Limb (tissue), 2 donors: Measurements from ENCODE around the gene ART3.
A peak's percentile ranks its signal among the peaks of the same experiment; 100 is the strongest.

Source experiments
- DNase-seq, 2 donors: peaks; one replicate each; pipeline ENCODE4 v3.0.0-alpha.2; 2016; ENCODE audit errors: extremely low spot score in 2 of 2

ART3 gene

DNA sequence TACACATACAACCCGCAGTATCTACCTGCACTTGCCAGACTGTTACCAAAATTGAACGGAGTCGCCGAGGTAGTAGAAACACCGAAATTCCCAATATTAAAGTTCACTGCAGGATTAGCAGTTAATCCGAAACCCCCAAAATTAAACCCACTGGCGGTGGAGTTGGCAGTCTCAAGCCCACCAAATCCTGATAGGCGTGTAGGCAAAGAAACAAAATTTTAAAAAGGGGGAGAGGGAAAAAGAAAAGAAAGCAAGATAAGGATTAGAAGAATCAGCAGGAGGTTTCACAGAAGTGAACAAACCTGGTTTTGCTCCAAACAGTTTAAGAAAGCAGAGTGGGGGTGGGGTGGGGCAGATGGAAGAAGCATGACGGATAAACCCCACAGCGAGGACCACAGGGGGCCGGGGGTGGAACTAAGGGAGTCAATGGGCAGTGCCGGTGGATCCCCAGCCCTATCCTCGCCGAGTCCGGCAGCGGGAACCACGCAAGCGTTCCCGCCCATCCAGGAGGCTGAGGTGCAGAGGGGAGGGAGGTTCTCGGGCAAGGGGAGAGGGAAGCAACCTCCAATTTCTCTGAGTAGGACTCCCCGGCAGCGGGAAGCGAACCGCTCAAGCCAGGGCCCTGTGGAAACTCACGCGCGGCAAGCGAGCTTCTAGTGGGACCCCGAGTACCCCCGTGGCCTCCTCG is 73.1 kb downstream of the ART3 start:
- peak; percentile 49 to 79 for DNase-seq

DNA sequence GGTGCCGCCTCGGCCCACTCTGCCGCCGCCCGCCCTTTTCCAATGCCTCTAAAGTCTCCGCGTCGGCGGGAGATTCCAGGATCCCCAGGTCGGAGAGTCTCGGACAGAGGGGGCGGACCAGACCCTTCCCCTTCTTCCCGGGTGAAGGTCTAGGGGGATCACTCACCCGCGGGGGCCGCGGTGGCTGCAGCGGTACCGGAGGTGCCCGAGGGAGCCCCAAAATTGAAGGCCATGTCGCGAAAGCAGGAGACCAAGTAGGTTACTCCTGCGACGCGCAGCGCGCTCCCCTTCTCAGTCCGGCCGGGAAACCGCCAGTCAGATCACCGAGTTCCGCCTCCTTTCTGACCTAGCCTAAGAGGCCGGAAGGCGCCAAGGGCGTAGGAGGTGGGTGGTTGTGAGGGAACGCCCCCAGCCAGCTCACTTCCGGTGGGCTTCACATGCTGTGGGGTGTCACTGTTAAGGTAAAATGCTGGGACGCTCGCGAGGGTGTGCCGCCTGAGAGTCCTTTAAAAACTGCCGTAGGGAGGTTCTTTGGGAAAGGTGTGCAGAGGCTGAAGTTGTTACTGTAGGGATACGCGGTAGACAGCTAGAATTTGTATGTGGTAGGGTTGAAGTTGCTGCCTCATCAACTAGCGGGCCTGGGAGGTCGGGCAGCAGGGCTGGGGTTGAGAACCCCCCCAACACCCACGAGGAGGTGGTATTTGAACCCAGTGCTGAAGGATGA is 73.8 kb downstream of the ART3 start, which contains the start of gene NUP54:
TSS of gene NUP54 (minus strand) at position 256 of the 724 bp plus-strand sequence. CDS start at position 233, 23 bp downstream.
- peak; percentile 95 to 97 for DNase-seq

DNA sequence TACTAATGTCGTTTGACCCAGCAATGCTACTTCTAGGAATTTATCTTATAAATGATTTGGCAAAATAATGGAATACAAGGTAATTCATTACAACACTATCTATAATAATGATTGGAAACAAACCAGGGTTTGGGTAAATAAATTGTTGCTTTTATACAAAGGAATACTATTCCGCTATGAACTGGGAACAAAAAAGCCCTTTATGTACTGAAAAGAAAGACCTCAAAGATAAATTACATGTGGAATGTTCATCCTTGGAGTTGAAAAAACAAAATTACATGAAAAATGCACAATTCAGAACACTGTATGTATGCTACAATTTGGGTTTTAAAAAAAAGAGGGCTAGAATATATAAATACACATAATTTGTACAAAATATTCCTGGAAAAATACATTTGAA is 78.8 kb downstream of the ART3 start:
- no peak for DNase-seq

GRCh38 chr4:76155979-76156378 is 81.5 kb downstream of the ART3 start:
- no peak for DNase-seq

DNA sequence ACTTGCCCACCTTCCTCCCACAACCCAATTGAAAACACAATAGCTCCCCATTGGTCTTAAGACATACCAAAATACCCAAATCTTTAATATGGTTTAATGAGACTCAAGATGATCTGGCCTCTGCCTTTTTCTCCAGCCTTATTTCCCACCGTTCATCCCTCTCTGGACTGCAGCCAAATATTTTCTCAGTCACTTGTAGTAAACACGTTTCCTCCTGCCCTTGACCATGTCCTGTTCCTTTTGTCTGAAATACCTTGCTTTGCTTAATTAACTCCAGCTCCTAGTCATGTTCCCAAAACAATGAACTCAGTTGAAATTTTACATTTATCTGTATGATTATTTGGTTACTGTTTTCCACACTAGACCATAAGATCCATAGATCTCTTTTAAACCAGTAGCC is 82.1 kb downstream of the ART3 start:
- no peak for DNase-seq

DNA sequence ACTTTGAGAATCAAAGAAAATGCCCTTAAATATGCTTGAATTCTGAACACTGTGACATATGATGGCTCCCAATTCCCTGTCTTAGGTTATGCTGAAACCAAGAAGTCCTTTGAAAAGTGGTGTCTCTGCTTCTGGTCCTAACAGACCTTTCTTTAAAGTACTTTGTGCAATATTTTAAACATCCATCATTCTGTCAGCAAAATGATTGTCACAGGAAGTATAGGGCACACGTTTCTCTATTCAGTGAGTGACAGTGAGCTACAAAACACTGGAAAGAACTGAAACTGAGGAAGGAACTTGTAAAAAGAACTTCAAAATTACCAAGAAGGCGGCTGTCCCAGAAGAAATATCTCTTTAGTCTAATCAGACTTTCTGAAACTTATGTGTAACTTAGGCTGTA is 85.8 kb downstream of the ART3 start:
- no peak for DNase-seq
